Central memory CD8-positive, alpha-beta T cell (primary cell): ENCODE data around the gene CLASRP.
A peak's percentile ranks its signal among the peaks of the same experiment; 100 is the strongest.
"Not testable (repeated sequence)": the region's sequence is repeated elsewhere in the genome, so short reads cannot be mapped to it uniquely, and the experiment has no call there.

Experiments used
- ATAC-seq: fragments of 150-1000 bp; cut with Tn5 transposase; replicated peaks from 2 replicates; pipeline ENCODE4 v1.10.0; 2022; ENCODE audit warnings: mild to moderate bottlenecking, moderate FRiP score, moderate number of reproducible peaks; ENCODE audit not compliant: poor library complexity, severe bottlenecking; ENCODE audit errors: extremely low read depth
- DNase-seq, 2 donors: peaks; one replicate each; pipeline ENCODE4 v3.0.0; 2021; ENCODE audit warnings: low spot score in 2 of 2
- H3K27ac Mint-ChIP-seq: one replicate; pipeline ENCODE4 v1.8.0; 2022; ENCODE audit warnings: low read depth, mild to moderate bottlenecking, moderate library complexity, mixed read lengths
- H3K27me3 Mint-ChIP-seq: one replicate; pipeline ENCODE4 v1.8.0; 2022; ENCODE audit warnings: mixed read lengths
- H3K36me3 Mint-ChIP-seq: one replicate; pipeline ENCODE4 v1.8.0; 2022; ENCODE audit warnings: mild to moderate bottlenecking, moderate library complexity, mixed read lengths; ENCODE audit not compliant: insufficient read depth
- H3K4me1 Mint-ChIP-seq: one replicate; pipeline ENCODE4 v1.8.0; 2022; ENCODE audit warnings: mixed read lengths
- H3K4me3 Mint-ChIP-seq: one replicate; pipeline ENCODE4 v1.8.0; 2022; ENCODE audit warnings: mild to moderate bottlenecking, moderate library complexity, mixed read lengths
- H3K9me3 Mint-ChIP-seq: one replicate; pipeline ENCODE4 v1.8.0; 2022; ENCODE audit warnings: mixed read lengths

Gene CLASRP

GRCh38 chr19:45098521-45099466 is 59.9 kb downstream of the CLASRP start:
- no peak for DNase-seq
- Mint-ChIP-seq H3K36me3 (peaks cover 2% of the 10 kb centered on the region), H3K4me1 (peaks cover 78% of the 10 kb centered on the region), H3K27me3 (no peaks in the 10 kb centered on the region), H3K4me3 (no peak overlapping the region), H3K27ac (peak overlapping the region; percentile 39), H3K9me3 (no peaks in the 10 kb centered on the region)
- no peak for ATAC-seq

- Mint-ChIP-seq H3K4me1 (peaks cover 78% of the 10 kb centered on the region), H3K4me3 (no peak overlapping the region), H3K9me3 (no peaks in the 10 kb centered on the region), H3K27me3 (no peaks in the 10 kb centered on the region), H3K27ac (peak overlapping the region; percentile 39), H3K36me3 (peaks cover 2% of the 10 kb centered on the region)
- DNase-seq: no peak
- ATAC-seq: no peak
Measured at GRCh38 chr19:45099467-45100191, 60.8 kb downstream of the CLASRP start.

GRCh38 chr19:45100201-45100600 is 61.4 kb downstream of the CLASRP start:
- H3K27me3 Mint-ChIP-seq: no peaks in the 10 kb centered on the region
- no peak for ATAC-seq
- peaks cover 79% of the 10 kb centered on the region for H3K4me1 Mint-ChIP-seq
- no peak for DNase-seq
- H3K4me3 Mint-ChIP-seq: no peak overlapping the region
- H3K36me3 Mint-ChIP-seq: peaks cover 2% of the 10 kb centered on the region
- no peak overlapping the region for H3K27ac Mint-ChIP-seq
- H3K9me3 Mint-ChIP-seq: no peaks in the 10 kb centered on the region

GRCh38 chr19:45100846-45101252 is 62.0 kb downstream of the CLASRP start:
- Mint-ChIP-seq H3K27me3 (no peaks in the 10 kb centered on the region), H3K4me3 (no peak overlapping the region), H3K9me3 (no peaks in the 10 kb centered on the region), H3K27ac (peak overlapping the region; percentile 56), H3K36me3 (peaks cover 2% of the 10 kb centered on the region), H3K4me1 (peaks cover 81% of the 10 kb centered on the region)
- no peak for DNase-seq
- no peak for ATAC-seq

GRCh38 chr19:45101806-45102205 is 63.0 kb downstream of the CLASRP start:
- no peaks in the 10 kb centered on the region for H3K27me3 Mint-ChIP-seq
- ATAC-seq (no peak), DNase-seq (no peak)
- peaks cover 71% of the 10 kb centered on the region for H3K4me1 Mint-ChIP-seq
- H3K36me3 Mint-ChIP-seq: peaks cover 2% of the 10 kb centered on the region
- no peak overlapping the region for H3K27ac Mint-ChIP-seq
- H3K4me3 Mint-ChIP-seq: no peak overlapping the region
- no peaks in the 10 kb centered on the region for H3K9me3 Mint-ChIP-seq

GRCh38 chr19:45102481-45102880 is 63.6 kb downstream of the CLASRP start:
- H3K4me3 Mint-ChIP-seq: no peak overlapping the region

GRCh38 chr19:45103156-45103507 is 64.3 kb downstream of the CLASRP start:
- H3K27ac Mint-ChIP-seq: no peak overlapping the region
- H3K4me3 Mint-ChIP-seq: peak overlapping the region; percentile 67
- ATAC-seq: peak; percentile 96
- peaks cover 58% of the 10 kb centered on the region for H3K4me1 Mint-ChIP-seq
- no peaks in the 10 kb centered on the region for H3K9me3 Mint-ChIP-seq
- H3K27me3 Mint-ChIP-seq: no peaks in the 10 kb centered on the region
- H3K36me3 Mint-ChIP-seq: peaks cover 2% of the 10 kb centered on the region
- peak in 1 of 2 donors; percentile 21 for DNase-seq

More at GRCh38 chr19:45102481-45102880, 63.6 kb downstream of the CLASRP start:
- DNase-seq: no peak
- H3K9me3 Mint-ChIP-seq: no peaks in the 10 kb centered on the region
- ATAC-seq: no peak
- H3K36me3 Mint-ChIP-seq: peaks cover 2% of the 10 kb centered on the region
- peaks cover 65% of the 10 kb centered on the region for H3K4me1 Mint-ChIP-seq
- H3K27ac Mint-ChIP-seq: no peak overlapping the region
- no peaks in the 10 kb centered on the region for H3K27me3 Mint-ChIP-seq

- Mint-ChIP-seq H3K27me3 (no peaks in the 10 kb centered on the region), H3K9me3 (no peaks in the 10 kb centered on the region), H3K27ac (no peak overlapping the region), H3K4me3 (peak overlapping the region; percentile 67), H3K4me1 (peaks cover 52% of the 10 kb centered on the region), H3K36me3 (peaks cover 2% of the 10 kb centered on the region)
- DNase-seq: no peak
- ATAC-seq: peak; percentile 45
Measured at GRCh38 chr19:45103508-45104319, 64.9 kb downstream of the CLASRP start.

- H3K27ac Mint-ChIP-seq: peak overlapping the region; percentile 74
- ATAC-seq: no peak
- no peak for DNase-seq
- peaks cover 51% of the 10 kb centered on the region for H3K4me1 Mint-ChIP-seq
- no peaks in the 10 kb centered on the region for H3K27me3 Mint-ChIP-seq
- H3K9me3 Mint-ChIP-seq: no peaks in the 10 kb centered on the region
- H3K4me3 Mint-ChIP-seq: peak overlapping the region; percentile 67
- peaks cover 4% of the 10 kb centered on the region for H3K36me3 Mint-ChIP-seq
Measured at GRCh38 chr19:45104658-45105349, 66.0 kb downstream of the CLASRP start.

GRCh38 chr19:45106363-45106762 is 67.5 kb downstream of the CLASRP start:
- not testable (repeated sequence) for H3K4me3 Mint-ChIP-seq, H3K36me3 Mint-ChIP-seq, H3K27ac Mint-ChIP-seq, H3K27me3 Mint-ChIP-seq, DNase-seq, ATAC-seq, H3K9me3 Mint-ChIP-seq
- H3K4me1 Mint-ChIP-seq: peaks cover 56% of the 10 kb centered on the region

GRCh38 chr19:45107621-45108150 is 68.8 kb downstream of the CLASRP start:
- Mint-ChIP-seq H3K27me3 (no peaks in the 10 kb centered on the region), H3K36me3 (peaks cover 2% of the 10 kb centered on the region), H3K27ac (no peak overlapping the region), H3K9me3 (no peaks in the 10 kb centered on the region), H3K4me1 (peaks cover 50% of the 10 kb centered on the region), H3K4me3 (no peak overlapping the region)
- no peak for DNase-seq
- no peak for ATAC-seq
